GM19463 (cell line): Measurements from ENCODE around the gene RGS3.
"Not testable (repeated sequence)": the region's sequence is repeated elsewhere in the genome, so short reads cannot be mapped to it uniquely, and the experiment has no call there.

ENCODE experiments used
- ATAC-seq: cut with Tn5 transposase; IDR thresholded peaks from one replicate; pipeline ENCODE4 v1.9.1; 2021; ENCODE audit warnings: mild to moderate bottlenecking, moderate library complexity; ENCODE audit not compliant: unreplicated experiment

RGS3 gene

GRCh38 chr9:113543296-113543981 lies 79.9 kb downstream of the RGS3 start:
- no peak for ATAC-seq

DNA sequence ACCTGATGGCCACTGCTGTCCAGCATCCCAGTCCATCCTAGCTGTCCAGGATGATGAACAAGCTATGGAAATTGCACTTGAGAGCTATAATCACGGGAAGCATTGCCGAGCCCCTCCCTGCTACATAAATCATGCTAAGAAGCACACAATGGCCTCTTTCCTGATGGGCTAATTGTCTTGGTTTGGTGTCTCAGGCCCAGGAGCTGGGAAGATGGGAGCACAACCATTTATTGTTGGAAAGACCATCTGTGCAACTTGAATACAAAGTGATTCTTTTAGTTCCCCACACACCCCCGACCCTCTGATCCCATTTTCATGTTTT lies 80.4 kb downstream of the RGS3 start:
- no peak for ATAC-seq

DNA sequence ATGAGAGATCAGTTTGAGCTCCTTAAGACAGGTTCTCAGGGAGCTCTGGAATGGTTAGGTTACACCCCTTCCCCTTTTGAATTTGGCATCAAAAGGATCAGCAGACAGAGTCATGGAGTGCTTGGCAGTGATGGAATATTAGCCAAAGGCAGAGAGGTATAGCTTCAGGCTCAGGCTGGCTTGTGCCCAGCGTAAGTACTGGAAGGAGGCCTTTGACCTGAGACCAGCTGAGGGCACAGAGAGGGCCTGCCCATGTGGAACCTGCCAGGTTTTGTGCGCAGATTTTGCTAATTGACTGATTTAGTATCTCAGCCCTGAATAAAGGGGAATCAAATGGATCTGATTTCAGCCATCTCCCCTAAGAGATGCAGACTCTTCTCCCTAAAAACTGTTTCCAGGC lies 81.5 kb downstream of the RGS3 start:
- ATAC-seq, result no peak

- no peak for ATAC-seq
Measured at GRCh38 chr9:113546566-113546965, 83.0 kb downstream of the RGS3 start.

GRCh38 chr9:113547501-113547900 lies 84.0 kb downstream of the RGS3 start:
- no peak for ATAC-seq

DNA sequence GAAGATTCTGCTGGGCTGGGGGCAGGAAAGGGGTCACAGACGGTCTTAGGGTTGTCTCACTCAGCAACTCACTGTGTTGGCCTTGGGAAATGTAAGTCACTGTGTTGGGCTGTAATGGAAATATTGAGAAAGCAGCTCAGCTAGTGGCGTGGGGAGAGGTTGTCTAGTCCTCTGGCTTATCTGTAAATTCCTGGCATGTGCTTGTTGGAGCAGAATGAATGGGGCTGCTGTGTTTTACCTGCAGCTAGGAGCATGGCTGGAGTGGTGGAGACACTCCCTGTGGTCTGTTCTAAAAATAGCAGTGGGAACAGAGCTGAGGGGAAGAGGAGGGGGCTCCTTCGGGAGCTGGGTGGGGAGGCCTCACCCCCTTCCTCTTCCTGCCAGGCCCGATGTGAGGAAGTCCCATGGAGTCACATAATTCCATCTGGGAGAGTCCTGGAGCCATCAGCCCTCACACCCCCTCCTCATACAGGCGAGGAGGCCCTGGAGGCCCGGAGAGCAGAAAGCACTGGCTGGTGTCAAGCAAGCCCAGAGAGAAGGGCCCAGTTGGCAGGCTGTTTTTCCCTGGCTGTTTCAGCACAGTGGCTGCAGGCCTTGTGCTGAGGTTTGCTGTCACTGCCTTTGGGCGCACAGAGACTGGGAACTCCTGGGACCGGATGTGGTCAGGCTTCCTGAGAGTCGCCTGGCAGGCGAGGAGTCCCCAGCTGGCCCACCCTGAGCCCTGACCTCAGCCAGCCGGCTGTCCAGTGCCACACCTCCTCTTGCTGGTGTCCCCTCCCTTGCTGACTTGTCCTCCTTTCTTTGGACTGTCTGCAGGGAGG lies 84.9 kb downstream of the RGS3 start:
- no peak for ATAC-seq

DNA sequence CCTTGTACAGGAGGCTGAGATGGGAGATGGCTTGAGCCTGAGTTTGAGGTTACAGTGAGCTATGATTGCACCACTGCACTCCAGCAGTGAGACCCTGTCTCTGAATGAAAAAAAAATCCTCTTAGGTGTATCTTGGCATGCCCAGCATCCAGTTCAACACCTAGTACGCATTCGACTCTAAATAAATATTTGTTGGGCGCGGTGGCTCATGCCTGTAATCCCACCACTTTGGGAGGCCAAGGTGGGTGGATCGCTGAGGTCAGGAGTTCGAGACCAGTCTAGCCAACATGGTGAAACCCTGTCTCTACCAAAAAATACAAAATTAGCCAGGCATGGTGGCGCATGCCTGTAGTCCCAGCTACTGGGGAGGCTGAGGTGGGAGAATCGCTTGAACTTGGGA lies 86.4 kb downstream of the RGS3 start:
- ATAC-seq, result not testable (repeated sequence)

- no peak for ATAC-seq
Measured at GRCh38 chr9:113556877-113557593, 93.5 kb downstream of the RGS3 start.

GRCh38 chr9:113558632-113559502 lies 95.3 kb downstream of the RGS3 start:
- no peak for ATAC-seq

- ATAC-seq, result no peak
Measured at GRCh38 chr9:113559834-113560800, 96.6 kb downstream of the RGS3 start.

DNA sequence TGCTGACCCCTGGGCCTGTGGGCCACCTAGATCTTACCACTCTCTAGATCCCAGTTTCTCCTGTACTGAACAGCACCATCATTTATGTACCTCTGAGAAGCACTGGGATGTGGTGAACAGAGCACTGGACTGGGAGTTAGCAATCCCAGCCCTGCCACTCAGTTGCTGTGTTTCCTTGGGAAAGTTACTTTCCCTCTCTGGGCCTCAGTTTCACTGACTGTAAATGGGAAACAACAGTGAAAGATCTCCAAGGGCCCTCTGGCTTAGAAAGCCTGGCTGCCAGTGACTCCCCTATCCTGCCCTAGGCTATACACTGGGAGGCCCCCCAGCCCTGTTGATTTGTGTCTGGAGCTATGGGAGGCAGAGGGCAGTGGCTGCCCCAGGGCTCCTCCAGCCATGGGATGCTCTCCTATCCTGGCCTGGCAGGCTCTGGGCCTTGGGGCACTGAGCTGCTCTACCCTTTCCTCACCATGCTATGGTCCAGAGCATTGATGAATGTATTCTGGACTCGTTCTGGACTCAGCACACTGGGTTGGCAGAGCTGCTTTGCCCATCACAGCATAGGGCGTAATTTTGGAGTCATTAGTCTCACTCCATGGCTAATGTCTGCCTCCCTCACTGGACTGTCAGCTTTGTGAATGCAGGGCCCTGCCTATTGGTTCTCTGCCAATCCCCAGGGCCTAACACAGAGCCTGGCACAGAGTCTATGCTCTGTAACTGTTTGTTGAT lies 99.3 kb downstream of the RGS3 start:
- ATAC-seq, result no peak

DNA sequence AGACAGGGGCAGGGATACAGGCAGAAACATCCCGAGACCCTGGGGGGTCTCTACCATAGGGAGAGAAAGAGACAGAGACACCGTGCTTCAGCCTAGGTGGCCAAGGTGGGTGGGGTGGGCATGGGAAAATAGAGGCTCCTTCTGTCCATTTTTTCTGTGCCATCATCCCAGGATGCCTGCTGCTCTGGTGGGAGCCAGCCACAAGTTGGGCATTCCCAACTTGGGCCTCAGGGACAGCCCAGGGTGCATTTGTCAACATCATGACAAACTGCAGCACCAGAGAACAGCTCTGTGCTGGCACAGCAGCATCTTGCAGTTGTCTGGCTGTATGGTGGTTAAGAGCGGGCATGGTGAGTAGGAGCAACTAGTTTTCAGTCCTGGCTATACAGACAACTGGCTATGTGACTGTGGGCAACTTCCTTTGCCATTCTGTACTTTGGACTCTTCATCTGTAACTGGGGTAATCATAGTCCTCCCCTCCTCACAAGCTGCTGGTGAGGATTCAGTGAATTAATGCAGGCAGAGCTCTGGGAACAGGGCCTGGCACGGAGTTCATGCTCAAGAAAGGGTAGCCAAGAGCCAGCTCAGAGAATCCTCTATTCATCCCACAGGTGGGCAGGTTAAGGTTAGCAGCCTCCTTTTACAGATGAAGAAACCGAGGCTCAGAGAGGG lies 100.4 kb downstream of the RGS3 start:
- no peak for ATAC-seq

DNA sequence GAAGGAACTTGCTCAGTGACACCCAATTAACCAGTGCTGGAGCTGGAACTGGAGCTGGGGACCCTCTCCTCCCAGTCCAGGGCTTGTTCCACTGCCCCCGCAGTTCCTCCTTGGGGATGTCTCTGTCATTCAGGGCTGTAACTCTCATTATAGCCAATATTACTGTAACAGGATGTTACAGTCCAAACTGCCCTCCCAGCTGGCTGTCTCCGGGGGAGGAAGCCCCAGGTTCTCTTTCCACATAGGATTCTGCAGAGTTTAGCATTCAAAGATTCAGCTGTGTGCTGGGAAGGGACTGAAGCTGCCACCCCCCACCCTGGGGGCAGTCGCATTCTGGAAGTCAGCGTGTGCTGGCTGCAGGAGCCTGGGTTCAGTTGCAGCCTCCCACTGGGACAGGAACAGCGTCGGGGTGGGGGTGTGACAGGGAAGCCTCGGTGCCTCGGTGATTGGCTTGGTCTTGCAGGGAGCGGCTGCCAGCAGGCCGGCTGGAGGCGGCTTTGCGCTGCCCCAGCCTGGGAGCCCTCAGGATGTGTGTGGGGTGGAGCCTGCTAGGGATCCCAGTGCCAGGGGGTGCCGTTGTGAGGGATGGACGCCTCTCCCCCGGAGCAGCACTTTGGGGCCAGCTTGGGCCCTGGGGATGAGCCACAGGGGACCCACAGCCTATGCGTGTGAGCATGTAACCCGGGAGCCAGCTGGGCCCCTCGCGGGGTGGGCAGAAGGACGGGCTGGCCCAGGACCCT lies 101.1 kb downstream of the RGS3 start:
- no peak for ATAC-seq

DNA sequence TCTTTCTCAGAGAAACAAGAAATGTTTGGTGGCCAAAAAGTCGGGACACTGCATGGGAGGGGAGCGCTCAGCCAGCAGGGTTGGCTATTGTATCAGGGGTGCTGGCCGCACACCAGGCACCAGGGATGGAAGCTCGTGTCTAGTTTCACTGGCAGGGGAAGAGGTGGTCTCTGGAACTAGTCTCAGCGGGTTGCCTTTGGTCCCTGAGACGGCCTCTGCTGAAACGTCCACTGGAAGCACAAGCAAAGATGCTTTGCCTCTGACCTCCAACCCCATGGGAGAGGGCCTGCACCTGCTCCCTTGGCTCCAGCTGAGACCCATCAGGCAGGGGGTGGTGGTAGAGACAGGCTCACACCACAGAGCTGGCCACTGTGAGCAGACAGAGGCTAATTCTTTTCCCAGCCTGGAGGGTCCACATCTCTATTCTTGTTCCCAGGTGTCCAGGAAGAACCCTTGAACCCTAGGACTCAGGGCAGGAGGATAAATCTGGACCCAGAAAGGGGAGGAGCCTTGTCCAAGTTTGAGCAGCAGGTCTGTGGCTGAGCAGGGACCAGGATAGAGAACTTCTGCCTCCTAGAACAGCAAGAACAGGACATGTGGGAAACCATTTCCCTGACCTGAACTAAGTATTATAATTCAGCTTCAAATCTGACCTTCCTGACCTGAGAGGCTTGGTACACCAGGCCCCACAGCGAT lies 102.6 kb downstream of the RGS3 start:
- no peak for ATAC-seq

- ATAC-seq, result no peak
Measured at GRCh38 chr9:113566712-113567071, 103.2 kb downstream of the RGS3 start.

- ATAC-seq, result no peak
Measured at GRCh38 chr9:113567361-113568080, 104.0 kb downstream of the RGS3 start.

- no peak for ATAC-seq
Measured at GRCh38 chr9:113568081-113568435, 104.5 kb downstream of the RGS3 start.
